HG02571 (cell line): ENCODE data around the gene LSAMP.
"Not testable (repeated sequence)": the region's sequence is repeated elsewhere in the genome, so short reads cannot be mapped to it uniquely, and the experiment has no call there.

Source experiments
- ATAC-seq: cut with Tn5 transposase; IDR thresholded peaks from one replicate; pipeline ENCODE4 v1.9.1; 2021; ENCODE audit warnings: mild to moderate bottlenecking, moderate library complexity; ENCODE audit not compliant: unreplicated experiment

LSAMP gene

DNA sequence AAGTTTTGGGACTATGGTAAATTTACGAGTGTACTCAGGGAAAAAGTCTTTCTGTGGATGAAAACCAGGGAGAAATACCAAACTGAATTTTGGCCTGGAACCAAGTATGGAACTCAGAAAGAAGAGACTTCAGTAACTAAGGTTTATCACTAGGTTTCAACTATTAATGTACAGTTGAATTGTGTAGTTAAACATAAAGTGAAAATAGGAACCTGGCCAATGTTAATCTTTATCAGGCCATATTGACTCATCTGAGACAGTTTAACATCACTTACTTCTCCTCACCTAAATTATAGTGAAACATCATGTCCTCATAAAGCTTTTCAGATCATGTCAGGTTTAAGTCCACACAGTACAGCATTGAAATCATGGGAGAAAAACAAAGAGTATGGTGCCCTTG, 197.7 kb downstream of the LSAMP start:
- no peak for ATAC-seq

DNA sequence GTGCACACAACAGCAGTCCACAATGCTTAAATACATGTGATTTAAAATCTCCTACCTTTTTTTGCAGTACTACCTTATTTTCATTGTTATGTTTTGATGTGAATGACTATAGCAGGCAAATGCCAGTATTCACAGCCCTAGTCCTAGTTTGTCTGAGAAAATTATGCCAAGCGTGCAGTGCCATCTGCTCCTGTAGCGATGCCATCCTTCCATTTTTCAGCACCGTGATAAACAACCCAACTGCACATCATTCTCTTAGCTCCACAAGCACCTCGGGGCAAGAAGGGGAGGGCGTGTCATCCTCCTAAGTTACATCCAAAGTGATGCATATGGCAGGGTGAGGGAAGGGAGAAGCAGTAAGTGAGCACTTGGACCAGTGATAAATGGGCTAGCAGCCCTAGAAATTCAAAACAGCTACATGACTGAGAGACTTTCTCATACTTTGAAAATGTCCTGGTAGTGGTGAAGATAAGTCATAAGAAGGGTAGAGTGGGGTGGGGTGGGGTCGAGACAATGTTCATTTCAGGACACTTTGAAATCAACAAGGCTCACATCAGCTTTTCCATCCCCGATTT, 198.8 kb downstream of the LSAMP start:
- no peak for ATAC-seq

DNA sequence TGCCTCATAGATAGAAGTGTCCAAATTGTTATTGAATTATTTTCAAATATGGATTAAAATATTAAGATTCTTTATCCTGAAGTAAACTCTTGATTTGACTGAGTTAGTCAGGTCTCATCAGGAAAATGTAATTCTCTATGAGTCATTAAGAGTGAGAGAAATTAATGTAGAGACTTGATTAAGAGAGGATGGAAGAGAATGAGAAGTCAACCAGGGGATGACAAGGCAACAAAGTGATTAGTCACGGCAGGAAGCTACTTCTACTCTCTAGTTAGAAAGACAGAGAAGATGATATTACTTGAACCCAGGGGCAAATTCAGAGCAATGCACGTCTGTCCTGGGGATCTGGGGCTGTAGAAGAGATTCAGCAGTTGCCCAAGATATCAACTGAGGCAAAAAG, 202.5 kb downstream of the LSAMP start:
- no peak for ATAC-seq

DNA sequence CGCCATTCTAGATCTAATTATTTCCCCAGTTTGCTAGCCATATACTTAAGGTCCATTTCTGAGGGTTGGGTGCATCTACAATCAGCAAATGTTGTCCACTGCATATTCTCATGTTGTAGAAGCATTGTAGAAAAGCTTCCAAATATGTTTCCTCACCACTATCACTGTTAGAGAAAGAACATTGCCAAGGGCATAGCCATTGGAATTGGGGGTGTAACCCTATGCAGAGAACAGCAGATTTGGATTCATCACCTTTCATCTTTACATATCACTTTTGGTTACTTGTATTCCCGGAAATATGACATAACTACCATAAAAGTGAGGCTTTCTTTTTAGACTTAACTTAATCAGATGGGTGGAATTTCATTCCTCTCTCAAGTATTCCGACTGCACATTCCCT, 203.6 kb downstream of the LSAMP start:
- ATAC-seq, result no peak

DNA sequence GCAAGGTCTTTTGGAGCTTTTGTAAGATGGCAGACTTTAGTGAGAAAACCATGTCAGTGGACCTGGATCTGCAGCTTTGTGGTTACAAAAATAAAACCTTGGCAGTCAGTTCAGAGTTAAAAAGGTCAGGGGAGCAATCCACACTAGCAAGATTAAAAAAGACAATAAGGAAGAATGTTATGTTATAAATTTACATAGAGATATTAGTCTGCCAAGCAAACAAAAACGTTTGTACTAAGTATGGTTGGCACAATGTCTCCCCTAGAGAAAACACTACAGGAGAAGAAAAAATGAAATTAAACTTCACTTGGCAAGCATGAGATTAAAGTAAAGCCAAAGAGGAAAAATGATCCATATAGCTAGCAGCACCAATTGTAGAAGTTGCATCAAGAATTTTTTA, 205.0 kb downstream of the LSAMP start:
- ATAC-seq, result no peak

DNA sequence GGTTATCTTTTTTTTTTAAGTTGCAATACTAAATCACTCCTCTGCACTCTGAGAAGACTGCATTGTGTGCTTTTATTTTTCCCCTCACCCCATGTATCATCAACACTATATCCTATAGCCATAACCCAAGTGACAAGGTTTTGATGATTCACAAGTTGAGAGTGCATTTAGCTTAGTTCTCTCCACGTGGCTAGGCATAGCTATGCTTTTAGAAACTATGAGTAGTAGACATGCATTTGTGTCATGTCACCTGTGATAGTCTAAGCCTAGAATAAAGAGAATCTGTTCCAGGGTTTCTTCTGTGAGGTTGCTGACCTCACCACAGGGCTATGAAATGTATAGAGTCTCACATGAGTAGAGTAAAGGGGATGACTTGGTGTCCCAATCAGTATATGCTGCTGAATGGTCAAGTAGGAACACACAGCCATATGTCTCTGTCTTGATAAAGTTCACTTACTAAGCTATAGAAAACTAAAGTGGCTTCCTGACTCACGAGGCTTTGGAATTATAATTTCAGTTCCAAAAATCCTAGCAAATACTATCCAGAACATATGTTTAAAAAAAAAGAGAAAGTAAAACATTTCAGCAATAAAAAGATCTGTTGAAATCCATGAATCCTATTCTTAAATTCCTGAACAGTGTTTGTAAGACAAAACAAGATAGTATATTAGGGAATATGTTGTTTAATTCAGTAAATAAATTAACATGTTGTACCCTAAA, 206.3 kb downstream of the LSAMP start:
- no peak for ATAC-seq

DNA sequence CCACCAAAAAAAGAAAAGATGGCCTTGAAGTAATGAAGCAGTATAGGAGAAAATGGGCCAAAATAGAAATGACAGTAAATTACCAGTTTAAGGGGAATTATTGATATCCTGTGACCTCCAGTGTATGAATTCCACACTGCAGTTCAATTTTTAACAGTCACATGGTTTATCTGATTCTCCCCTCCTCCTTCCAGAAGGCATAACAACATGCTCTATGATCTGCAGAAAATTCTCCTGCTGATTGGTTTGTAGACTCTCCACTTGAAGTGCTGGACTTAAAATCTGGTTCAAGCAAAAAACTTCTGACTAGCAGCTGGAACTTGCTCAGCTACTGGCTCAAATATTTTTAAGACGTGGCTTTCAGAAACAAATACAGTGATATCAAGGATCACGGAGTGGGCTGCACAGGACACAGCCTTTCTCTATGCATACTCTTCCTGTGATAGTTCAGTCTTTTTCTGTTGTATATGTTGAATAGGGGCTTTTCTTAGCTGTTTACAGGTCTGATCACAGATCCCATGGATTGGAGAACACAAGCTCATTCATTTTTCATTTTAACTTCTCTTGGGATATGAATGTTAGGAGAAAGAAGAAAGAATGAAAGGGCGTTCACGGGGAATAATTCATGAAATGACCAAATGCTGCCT, 211.5 kb downstream of the LSAMP start:
- no peak for ATAC-seq

DNA sequence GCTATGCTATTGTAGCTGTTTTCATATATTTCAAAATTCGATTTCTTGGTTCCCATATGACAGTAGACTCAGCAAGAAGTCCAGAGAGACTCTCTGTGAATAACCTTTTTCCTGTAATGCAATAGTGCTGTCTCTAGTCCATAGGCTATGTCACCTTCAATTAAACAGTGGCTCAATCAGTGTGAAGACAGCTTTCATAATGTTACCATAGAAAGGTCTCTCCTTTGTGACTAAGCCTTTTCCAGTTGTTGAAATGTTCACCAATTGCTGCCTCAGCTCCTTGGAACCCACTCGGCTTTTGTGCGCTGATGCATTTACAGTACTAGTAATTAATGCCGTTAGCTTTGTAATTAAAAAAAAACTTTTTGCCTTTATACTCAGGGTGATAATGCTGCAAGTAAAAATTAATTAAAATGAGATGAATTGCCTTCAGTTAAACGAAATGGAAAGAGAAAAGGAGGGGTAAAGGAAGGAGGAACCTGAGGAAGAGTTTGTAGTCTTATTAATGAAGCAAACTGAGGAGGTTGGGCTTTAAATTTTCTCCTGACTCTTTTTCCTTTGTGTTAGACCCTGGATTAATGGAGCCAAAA, 214.8 kb downstream of the LSAMP start:
- no peak for ATAC-seq

DNA sequence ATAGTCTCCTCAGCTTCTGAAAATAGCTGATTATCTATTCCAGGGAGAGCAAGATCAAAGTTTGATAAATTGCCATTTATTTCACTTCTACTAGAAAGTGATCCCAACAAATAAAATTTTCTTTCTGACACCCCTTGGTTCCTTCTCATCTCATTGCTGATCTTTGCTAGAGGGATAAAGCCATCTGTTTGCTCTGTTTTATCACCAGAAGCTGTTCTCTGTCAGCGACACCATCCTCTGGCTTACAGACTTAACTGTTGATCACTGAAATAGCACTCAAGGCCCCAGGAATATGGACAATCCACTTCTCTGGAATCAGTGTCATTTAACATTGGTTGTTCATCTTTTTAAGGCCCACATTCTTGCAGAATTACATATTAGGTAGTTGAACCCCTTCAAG, 219.0 kb downstream of the LSAMP start:
- ATAC-seq, result no peak

DNA sequence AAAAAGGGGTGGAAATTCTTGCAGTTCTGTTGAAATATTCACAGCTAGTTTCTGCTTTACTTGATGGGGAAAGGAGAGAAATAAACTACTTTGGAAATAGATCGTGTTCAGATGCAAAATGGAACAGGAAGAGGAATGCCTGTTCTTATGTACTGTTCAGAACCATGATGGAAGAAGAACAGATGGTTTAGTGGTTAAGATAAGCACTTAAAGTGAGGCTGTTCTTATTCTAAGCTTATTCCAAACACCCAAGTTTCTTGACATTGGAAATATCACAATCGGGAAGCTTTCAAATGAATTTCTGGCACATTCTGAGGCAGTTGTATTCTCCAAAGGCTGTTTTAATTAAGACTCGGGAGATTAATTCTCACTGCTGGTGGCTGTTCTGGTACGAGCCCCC, 228.5 kb downstream of the LSAMP start:
- no peak for ATAC-seq

DNA sequence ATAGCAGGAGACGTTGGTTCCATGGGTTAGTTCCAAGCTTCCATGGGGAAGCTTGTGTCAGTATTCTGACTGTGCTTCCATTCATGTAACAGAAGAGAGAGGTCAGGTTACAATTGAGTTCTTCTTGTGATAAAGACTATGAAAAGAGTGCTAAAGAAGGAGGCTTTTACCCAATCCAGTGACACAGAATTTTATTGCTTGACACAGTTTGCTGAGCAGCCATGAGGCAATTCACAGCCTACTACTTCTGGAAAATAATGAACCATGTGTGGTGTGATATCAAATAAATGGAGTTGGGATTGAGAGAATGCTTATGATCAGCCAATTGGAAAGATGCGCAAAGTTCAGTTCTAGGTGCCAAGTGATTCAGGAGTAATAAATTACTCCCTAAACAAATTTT, 233.4 kb downstream of the LSAMP start:
- ATAC-seq, result no peak

DNA sequence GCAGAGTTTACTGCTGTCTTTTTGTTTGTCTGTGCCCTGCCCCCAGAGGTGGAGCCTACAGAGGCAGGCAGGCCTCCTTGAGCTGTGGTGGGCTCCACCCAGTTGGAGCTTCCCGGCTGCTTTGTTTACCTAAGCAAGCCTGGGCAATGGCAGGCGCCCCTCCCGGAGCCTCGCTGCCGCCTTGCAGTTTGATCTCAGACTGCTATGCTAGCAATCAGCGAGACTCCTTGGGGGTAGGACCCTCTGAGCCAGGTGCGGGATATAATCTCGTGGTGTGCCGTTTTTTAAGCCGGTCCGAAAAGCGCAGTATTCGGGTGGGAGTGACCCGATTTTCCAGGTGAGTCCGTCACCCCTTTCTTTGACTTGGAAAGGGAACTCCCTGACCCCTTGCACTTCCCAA, 236.5 kb downstream of the LSAMP start:
- ATAC-seq, result not testable (repeated sequence)

DNA sequence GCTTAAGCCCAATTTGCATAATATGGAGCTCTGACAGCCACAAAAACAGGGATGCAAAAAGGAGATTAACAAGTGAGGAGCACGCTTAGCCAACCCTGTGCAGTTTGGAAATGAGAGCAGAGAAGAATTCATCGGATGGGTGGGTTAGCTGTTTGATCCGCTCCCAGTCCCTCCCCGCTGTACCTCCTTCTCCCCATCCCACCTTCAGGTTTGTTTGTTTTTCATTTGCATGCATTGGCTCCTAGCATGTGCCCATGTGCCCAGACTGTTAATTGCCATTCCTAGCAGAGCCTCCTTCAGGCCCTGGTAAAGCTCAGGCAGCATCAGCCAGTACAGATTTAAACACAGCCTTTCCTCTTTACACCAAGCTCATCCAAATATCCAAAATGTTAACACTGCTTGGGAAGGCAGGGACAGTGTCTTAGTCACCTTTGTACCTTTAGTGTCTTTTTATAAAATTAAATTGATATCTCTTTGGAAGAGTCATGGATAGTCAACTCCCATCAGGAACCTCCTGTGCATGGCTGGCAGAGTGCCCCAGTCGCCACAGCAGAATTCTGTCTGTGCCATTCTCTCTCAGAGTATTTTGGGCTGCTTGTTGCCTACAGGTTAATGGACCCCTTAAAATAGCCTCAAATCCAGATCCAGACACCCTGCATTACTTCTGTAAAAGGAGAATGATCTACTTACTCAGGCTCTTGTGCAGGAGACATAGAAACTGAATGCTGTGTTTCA, 244.2 kb downstream of the LSAMP start:
- no peak for ATAC-seq

DNA sequence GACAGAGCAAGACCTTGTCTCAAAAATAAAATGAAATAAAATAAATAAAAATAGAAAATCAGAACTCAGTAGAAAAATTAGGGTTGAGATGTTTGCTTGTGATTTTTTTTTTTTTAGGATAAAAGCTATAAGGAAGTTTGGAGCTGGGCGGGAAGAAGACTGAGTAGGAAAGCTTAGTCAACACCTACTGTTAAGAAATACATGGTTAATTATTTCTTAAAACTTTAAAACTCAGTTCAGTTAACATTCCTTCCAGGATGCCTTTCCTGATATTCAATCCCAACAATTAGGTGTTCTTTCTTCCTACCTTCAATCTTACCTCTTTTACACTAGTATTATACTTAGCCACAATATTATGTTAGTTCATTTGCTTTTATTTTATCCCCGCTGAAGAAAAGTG, 246.2 kb downstream of the LSAMP start:
- no peak for ATAC-seq

DNA sequence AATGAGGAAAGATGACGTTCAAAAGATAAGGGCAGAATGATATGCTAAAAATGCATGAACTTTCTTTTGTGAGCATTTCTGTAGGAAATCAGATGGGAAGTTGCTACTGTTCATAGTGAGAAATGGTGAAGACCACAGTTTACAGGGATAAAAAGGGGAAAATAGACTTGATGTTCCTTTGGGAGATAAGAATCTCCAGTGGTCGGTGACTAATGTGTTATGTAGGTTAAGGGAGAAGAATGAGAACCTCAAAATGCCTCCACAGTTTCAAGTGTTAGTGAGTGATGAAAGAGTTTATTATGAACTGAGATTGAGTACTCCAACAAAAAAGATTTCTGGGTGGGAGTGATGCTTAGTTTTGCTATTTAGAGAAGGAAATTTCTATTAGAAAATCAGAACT, 247.2 kb downstream of the LSAMP start:
- no peak for ATAC-seq

DNA sequence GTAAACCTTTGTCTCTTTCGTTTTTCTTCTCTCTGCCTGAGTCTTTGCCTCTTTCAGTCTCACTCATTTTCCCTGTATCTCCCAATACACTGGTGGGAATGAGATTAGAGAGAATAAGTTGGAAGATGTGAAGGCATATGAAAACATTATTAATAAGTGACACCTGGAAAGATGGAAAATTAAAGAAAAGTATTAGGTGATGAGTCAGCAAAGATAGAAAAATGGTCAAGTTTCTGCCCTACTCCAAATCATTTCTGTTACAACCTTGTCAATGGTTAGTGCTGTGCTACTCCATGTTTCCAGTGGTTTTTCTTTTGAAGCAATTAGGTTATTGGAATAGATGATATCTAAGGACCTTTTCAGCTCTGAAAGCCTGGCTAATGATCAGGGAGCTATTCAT, 252.8 kb downstream of the LSAMP start:
- no peak for ATAC-seq

DNA sequence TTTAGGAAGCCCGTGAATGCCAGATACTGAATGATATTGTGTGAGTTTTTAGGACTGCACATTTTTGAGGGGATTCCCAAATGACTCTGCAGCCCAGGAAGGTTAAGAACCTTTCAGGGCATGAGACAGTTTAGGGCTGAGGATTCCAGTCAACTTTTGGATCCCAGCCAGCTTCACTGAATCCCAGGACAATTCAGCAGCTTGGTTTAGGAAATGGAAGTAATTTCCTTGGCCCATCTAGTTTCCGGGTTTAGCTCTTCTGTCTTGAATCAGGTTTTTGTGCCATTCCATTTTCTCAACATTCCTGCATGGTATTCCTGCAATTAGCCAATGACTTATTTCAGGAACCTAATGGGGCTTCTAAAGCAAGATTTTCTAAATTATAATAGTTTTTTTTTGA, 253.9 kb downstream of the LSAMP start:
- ATAC-seq, result no peak

DNA sequence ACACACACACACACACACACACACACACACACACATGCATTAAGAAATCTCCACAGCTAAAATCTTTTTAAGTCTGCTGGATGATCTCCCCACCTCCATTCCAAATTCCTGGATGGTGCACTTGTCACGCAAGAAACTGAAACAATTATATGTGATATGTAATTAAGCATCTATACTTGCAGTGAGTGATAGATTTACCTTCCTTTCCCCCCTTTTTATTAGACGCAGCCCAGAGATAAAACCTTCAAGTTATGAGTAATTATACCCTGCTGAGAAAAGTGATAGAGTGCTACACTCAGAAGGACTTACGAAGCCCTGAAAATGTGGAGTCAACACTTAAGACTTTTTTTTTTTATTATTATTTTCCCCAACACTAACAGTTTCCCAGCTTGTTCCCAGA, 255.2 kb downstream of the LSAMP start:
- no peak for ATAC-seq

DNA sequence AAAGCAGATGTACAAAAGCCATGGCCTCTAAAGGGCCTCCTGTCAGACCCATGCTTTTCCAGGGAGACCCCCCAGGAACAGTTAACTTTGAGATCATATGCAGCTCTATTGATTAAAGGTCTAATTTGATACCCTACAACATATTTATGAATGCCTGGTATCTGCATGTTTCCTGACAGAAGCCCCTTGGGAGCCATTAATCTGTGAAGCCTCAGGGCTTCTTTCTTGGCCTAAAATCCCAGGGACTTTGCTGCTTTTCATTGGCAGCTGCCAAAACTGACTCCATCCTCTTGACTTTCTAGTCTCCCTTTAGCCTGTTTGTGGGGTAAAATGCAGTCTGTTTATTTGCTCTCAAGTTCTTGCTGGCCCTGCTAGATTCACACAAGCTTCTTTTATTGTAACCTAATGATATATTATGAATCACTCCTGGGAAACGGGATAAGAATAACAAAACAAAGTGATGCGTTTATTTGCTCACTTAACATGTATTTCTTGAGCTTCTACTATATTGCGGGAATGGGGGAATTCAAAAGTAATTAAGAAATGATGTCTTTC, 257.0 kb downstream of the LSAMP start:
- ATAC-seq, result no peak

DNA sequence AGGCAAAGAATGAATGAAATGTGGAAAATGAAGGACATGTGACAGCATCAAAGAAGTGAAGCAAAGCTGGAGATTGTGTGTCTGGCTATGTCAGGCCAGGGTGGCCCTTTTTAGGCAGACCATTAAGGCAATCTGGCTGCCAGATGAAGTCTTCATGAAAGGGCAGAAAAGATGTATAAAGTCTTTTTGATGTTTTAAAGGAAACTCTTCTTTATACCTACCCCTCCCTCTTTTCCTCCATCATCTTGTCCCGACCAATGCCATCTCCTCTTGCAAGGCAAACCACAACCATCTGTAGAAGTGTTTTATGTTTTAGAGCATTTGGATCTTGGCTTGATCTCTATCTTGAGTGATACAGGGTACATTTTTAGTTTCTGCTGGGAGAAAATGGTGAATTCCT, 259.2 kb downstream of the LSAMP start:
- ATAC-seq, result no peak

DNA sequence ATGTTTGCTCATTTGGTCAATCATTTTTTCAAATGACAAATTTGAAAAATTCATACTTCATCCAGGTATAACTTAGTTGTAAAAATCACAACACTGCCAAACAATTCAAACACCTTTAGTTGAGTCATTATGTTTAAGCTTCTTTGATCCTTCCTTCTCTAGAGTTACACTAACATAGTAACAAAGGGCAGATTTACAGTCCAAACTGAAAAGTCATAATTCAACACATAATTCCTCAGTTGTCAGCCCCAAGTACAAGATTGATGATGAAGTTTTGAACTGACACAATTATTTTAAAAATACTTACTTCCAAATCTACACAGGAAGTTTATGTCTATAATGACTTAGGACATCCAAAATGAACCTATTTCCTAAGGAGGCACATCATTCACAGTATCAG, 264.1 kb downstream of the LSAMP start:
- ATAC-seq, result no peak
